Measurements from ENCODE around the gene EDDM3A. TPM values are rescaled to one million over a fixed set of nuclear protein-coding genes. Genes with fewer than 3 reads are reported as not detected.

Gene EDDM3A
- total RNA-seq, 1 donor from 2014 or later: not detected

DNA sequence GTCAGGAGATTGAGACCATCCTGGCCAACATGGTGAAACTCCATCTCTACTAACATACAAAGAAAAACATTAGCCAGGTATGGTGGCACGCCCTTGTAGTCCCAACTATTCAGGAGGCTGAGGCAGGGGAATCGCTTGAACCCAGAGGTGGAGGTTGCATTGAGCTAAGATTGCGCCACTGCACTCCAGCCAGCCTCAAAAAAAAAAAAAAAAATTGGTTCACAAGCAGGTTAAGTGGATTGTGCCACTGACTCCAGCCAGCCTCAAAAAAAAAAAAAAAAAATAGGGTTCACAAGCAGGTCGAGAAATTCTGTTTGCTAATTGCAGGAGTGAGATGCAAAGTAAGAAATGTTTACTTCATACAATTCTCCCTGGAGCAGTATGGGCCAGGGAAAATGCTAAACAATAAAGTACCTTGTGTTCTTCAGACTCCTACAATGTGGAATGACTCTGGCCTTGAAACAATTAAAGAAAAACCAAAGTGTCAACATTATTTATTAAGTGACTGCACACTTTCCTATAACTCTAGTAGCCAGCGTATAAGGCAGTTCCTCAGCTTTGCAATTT, 28.7 kb downstream of the EDDM3A start:
- H3K9me3 Mint-ChIP-seq: no peaks in the 10 kb centered on the region
- no peak overlapping the region for H3K4me3 Mint-ChIP-seq
- peaks cover 2% of the 10 kb centered on the region for H3K27me3 Mint-ChIP-seq (ENCODE audit: low read depth)
- peaks cover 7% of the 10 kb centered on the region for H3K4me1 Mint-ChIP-seq
- H3K27ac Mint-ChIP-seq: no peak overlapping the region
- no peaks in the 10 kb centered on the region for H3K36me3 Mint-ChIP-seq
- no peak for DNase-seq (ENCODE audit: low spot score in 2 of 2, unreplicated experiment in 2 of 2)
- TF ChIP-seq CTCF (IDR thresholded peaks at IDR 0.05; ENCODE audit: unreplicated experiment): no peak

GRCh38 chr14:20775043-20775442, 29.4 kb downstream of the EDDM3A start:
- DNase-seq (ENCODE audit: low spot score in 2 of 2, unreplicated experiment in 2 of 2): no peak
- H3K27me3 Mint-ChIP-seq (ENCODE audit: low read depth): peaks cover 2% of the 10 kb centered on the region
- no peak overlapping the region for H3K27ac Mint-ChIP-seq
- H3K9me3 Mint-ChIP-seq: no peaks in the 10 kb centered on the region
- H3K36me3 Mint-ChIP-seq: no peaks in the 10 kb centered on the region
- peaks cover 7% of the 10 kb centered on the region for H3K4me1 Mint-ChIP-seq
- no peak overlapping the region for H3K4me3 Mint-ChIP-seq
- TF ChIP-seq CTCF (IDR thresholded peaks at IDR 0.05; ENCODE audit: unreplicated experiment): no peak

- Mint-ChIP-seq H3K27me3 (ENCODE audit: low read depth) (peaks cover 2% of the 10 kb centered on the region), H3K9me3 (no peaks in the 10 kb centered on the region), H3K27ac (no peak overlapping the region), H3K4me3 (no peak overlapping the region), H3K4me1 (peaks cover 10% of the 10 kb centered on the region), H3K36me3 (no peaks in the 10 kb centered on the region)
- DNase-seq (ENCODE audit: low spot score in 2 of 2, unreplicated experiment in 2 of 2): no peak
- no peak for TF ChIP-seq CTCF (IDR thresholded peaks at IDR 0.05; ENCODE audit: unreplicated experiment)
Measured at GRCh38 chr14:20775901-20776300, 30.2 kb downstream of the EDDM3A start.

DNA sequence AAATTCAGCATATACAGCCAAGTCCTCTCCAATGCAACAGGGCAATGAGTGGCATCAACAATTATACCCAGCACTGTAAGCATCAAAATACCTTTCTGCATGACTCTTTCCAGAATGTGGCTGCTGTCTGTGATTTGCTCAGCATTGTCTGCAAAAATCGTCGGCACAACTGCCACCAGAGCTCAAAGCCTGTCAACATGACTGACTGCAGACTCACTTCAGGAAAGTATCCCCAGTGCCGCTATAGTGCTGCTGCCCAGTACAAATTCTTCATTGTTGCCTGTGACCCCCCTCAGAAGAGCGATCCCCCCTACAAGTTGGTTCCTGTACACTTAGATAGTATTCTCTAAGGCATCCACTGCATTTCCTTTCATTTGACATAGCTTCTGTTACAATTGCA, 36.1 kb downstream of the EDDM3A start:
- TF ChIP-seq CTCF (IDR thresholded peaks at IDR 0.05; ENCODE audit: unreplicated experiment): no peak
- peaks cover 20% of the 10 kb centered on the region for H3K4me1 Mint-ChIP-seq
- H3K9me3 Mint-ChIP-seq: no peaks in the 10 kb centered on the region
- H3K27ac Mint-ChIP-seq: peak overlapping the region; percentile 93
- no peak for DNase-seq (ENCODE audit: low spot score in 2 of 2, unreplicated experiment in 2 of 2)
- H3K36me3 Mint-ChIP-seq: no peaks in the 10 kb centered on the region
- H3K4me3 Mint-ChIP-seq: peak overlapping the region; percentile 30
- H3K27me3 Mint-ChIP-seq (ENCODE audit: low read depth): no peaks in the 10 kb centered on the region

- H3K4me3 Mint-ChIP-seq: peak overlapping the region; percentile 30
Measured at GRCh38 chr14:20782280-20782890, 36.7 kb downstream of the EDDM3A start.

More at GRCh38 chr14:20782280-20782890, 36.7 kb downstream of the EDDM3A start:
- no peaks in the 10 kb centered on the region for H3K9me3 Mint-ChIP-seq
- DNase-seq (ENCODE audit: low spot score in 2 of 2, unreplicated experiment in 2 of 2): no peak
- TF ChIP-seq CTCF (IDR thresholded peaks at IDR 0.05; ENCODE audit: unreplicated experiment): no peak
- H3K36me3 Mint-ChIP-seq: no peaks in the 10 kb centered on the region
- no peaks in the 10 kb centered on the region for H3K27me3 Mint-ChIP-seq (ENCODE audit: low read depth)
- peak overlapping the region; percentile 93 for H3K27ac Mint-ChIP-seq
- H3K4me1 Mint-ChIP-seq: peaks cover 20% of the 10 kb centered on the region
